GM23338 (cell line): ENCODE measurements around the gene KLK6. TPM values are rescaled to one million over a fixed set of nuclear protein-coding genes. Genes with fewer than 3 reads are reported as not detected.

ENCODE experiments used
- ATAC-seq: fragments of 200-7000 bp; cut with Tn5 transposase; 3 replicates; pipeline ENCODE4 v1.9.1; 2020
- DNase-seq: peaks from one replicate; pipeline ENCODE4 v3.0.0-alpha.2; 2015; ENCODE audit warnings: low spot score
- H2AFZ ChIP-seq: fragments of 200-600 bp; sonication (generic); 2 replicates; pipeline ENCODE4 v1.8.0; 2016; ENCODE audit warnings: antibody characterized with exemption, mild to moderate bottlenecking, moderate library complexity
- H3F3A ChIP-seq: fragments of 200-600 bp; sonication (generic); replicated peaks from 2 replicates; pipeline ENCODE4 v1.8.0; 2017; ENCODE audit warnings: antibody characterized with exemption, mixed run types, low read depth
- H3K27ac ChIP-seq: fragments of 200-600 bp; sonication (generic); 2 replicates; pipeline ENCODE4 v1.6.1; 2016; ENCODE audit warnings: low read depth
- H3K27me3 ChIP-seq: fragments of 200-600 bp; sonication (generic); 2 replicates; pipeline ENCODE4 v1.8.0; 2016; ENCODE audit warnings: mild to moderate bottlenecking, mixed run types, moderate library complexity; ENCODE audit not compliant: insufficient read depth
- H3K36me3 ChIP-seq: fragments of 200-600 bp; sonication (generic); 2 replicates; pipeline ENCODE4 v1.8.0; 2016; ENCODE audit warnings: mild to moderate bottlenecking; ENCODE audit not compliant: insufficient read depth
- H3K4me1 ChIP-seq: fragments of 200-600 bp; sonication (generic); 2 replicates; pipeline ENCODE4 v1.8.0; 2016; ENCODE audit warnings: mild to moderate bottlenecking, moderate library complexity; ENCODE audit not compliant: insufficient read depth
- H3K4me2 ChIP-seq: fragments of 200-600 bp; sonication (generic); 2 replicates; pipeline ENCODE4 v1.7.1; 2017; ENCODE audit warnings: mixed run types
- H3K4me3 ChIP-seq: fragments of 200-600 bp; sonication (generic); 2 replicates; pipeline ENCODE4 v1.6.1; 2016; ENCODE audit warnings: mixed run types
- H3K79me2 ChIP-seq: fragments of 200-600 bp; sonication (generic); replicated peaks from 2 replicates; pipeline ENCODE4 v1.8.0; 2017; ENCODE audit warnings: mild to moderate bottlenecking; ENCODE audit not compliant: insufficient read depth
- H3K9me2 ChIP-seq: fragments of 200-600 bp; sonication (generic); 2 replicates; pipeline ENCODE4 v1.8.0; 2017; ENCODE audit not compliant: insufficient read depth
- H4K20me1 ChIP-seq: fragments of 200-600 bp; sonication (generic); replicated peaks from 2 replicates; pipeline ENCODE4 v1.8.0; 2017; ENCODE audit warnings: mild to moderate bottlenecking; ENCODE audit not compliant: insufficient read depth
- H3K27ac Mint-ChIP-seq: 2 replicates; pipeline ENCODE4 v1.8.0; 2020; ENCODE audit warnings: inconsistent platforms, mild to moderate bottlenecking, moderate library complexity, mixed read lengths
- H3K27me3 Mint-ChIP-seq: 3 replicates; pipeline ENCODE4 v1.8.0; 2022; ENCODE audit warnings: low read depth, mild to moderate bottlenecking, moderate library complexity, mixed read lengths, inconsistent platforms; ENCODE audit not compliant: insufficient read depth, poor library complexity
- H3K36me3 Mint-ChIP-seq: 3 replicates; pipeline ENCODE4 v1.8.0; 2021; ENCODE audit warnings: low read depth, mild to moderate bottlenecking, inconsistent platforms, moderate library complexity, mixed read lengths
- H3K4me1 Mint-ChIP-seq: 3 replicates; pipeline ENCODE4 v1.8.0; 2020; ENCODE audit warnings: mild to moderate bottlenecking, inconsistent platforms, mixed read lengths
- H3K4me3 Mint-ChIP-seq: 3 replicates; pipeline ENCODE4 v1.8.0; 2021; ENCODE audit warnings: moderate library complexity, mild to moderate bottlenecking, inconsistent platforms, mixed read lengths
- H3K9me3 Mint-ChIP-seq: 3 replicates; pipeline ENCODE4 v1.8.0; 2020; ENCODE audit warnings: moderate library complexity, mild to moderate bottlenecking, inconsistent platforms, mixed read lengths
- CREB1 ChIP-seq: fragments of 250-450 bp; sonication (Bioruptor Pico); IDR thresholded peaks from 2 replicates; pipeline ENCODE4 v1.5.0; 2020; ENCODE audit warnings: low read depth, mild to moderate bottlenecking, moderate library complexity
- CTCF ChIP-seq, 2 experiments: fragments of 200-600 bp in 1 of 2; sonication (generic) in 1 of 2; conservative IDR thresholded peaks; 2 replicates each; pipeline versions ENCODE4 v1.5.1 to v1.6.1; 2016 to 2017; ENCODE audit warnings: antibody characterized with exemption in 2 of 2, low read depth in 2 of 2, mild to moderate bottlenecking in 2 of 2, moderate library complexity in 1 of 2
- ETS1 ChIP-seq: IDR thresholded peaks from 2 replicates; pipeline ENCODE4 v1.6.1; 2016; ENCODE audit warnings: antibody characterized with exemption
- EZH2 ChIP-seq: fragments of 200-600 bp; sonication (generic); IDR thresholded peaks from one replicate; pipeline ENCODE4 v1.8.0; 2017; ENCODE audit warnings: antibody characterized with exemption, mild to moderate bottlenecking, low read depth; ENCODE audit not compliant: unreplicated experiment
- EZH2phosphoT487 ChIP-seq: fragments of 200-600 bp; sonication (generic); IDR thresholded peaks from one replicate; pipeline ENCODE4 v1.8.1; 2018; ENCODE audit warnings: antibody characterized with exemption; ENCODE audit not compliant: unreplicated experiment
- JUNB ChIP-seq: IDR thresholded peaks from one replicate; pipeline ENCODE4 v1.6.1; 2016; ENCODE audit warnings: antibody characterized with exemption; ENCODE audit not compliant: unreplicated experiment
- NANOG ChIP-seq: IDR thresholded peaks from 2 replicates; pipeline ENCODE4 v1.6.1; 2016; ENCODE audit warnings: antibody characterized with exemption, borderline replicate concordance
- POLR2AphosphoS5 ChIP-seq: IDR thresholded peaks from 2 replicates; pipeline ENCODE4 v1.6.1; 2016; ENCODE audit warnings: antibody characterized with exemption, low read depth
- REST ChIP-seq: IDR thresholded peaks from one replicate; pipeline ENCODE4 v1.6.1; 2018; ENCODE audit warnings: antibody characterized with exemption; ENCODE audit not compliant: unreplicated experiment
- STAT1 ChIP-seq: IDR thresholded peaks from one replicate; pipeline ENCODE4 v1.6.1; 2016; ENCODE audit warnings: antibody characterized with exemption; ENCODE audit not compliant: unreplicated experiment
- ZNF114 ChIP-seq: fragments of 250-450 bp; sonication (Bioruptor Pico); IDR thresholded peaks from 2 replicates; pipeline ENCODE4 v1.5.0; 2020; ENCODE audit warnings: mild to moderate bottlenecking, moderate library complexity
- ZNF331 ChIP-seq: fragments of 250-450 bp; sonication (Bioruptor Pico); IDR thresholded peaks from 2 replicates; pipeline ENCODE4 v1.5.0; 2020; ENCODE audit warnings: low read depth, mild to moderate bottlenecking, moderate library complexity
- ZNF462 ChIP-seq: fragments of 250-450 bp; sonication (Bioruptor Pico); IDR thresholded peaks from 2 replicates; pipeline ENCODE4 v1.5.0; 2020; ENCODE audit warnings: mild to moderate bottlenecking, moderate library complexity
- polyA plus RNA-seq: library from polyadenylated mRNA; unstranded; fragments of >200 nt; fragmentation: Nextera tagmentation; extraction: Ambion mirVana; gene quantifications from 2 replicates; pipeline ENCODE4 v1.2.1, GENCODE V29; 2016
- total RNA-seq: library from RNA; depleted of rRNA; stranded (reverse); fragments of >200 nt; shearing (Covaris generic); gene quantifications from 2 replicates; pipeline ENCODE4 v1.2.3, GENCODE V29; 2014

Gene KLK6
- total and polyA plus RNA-seq, 2 experiments from 2014 or later = 0.47 to 0.56 TPM

DNA sequence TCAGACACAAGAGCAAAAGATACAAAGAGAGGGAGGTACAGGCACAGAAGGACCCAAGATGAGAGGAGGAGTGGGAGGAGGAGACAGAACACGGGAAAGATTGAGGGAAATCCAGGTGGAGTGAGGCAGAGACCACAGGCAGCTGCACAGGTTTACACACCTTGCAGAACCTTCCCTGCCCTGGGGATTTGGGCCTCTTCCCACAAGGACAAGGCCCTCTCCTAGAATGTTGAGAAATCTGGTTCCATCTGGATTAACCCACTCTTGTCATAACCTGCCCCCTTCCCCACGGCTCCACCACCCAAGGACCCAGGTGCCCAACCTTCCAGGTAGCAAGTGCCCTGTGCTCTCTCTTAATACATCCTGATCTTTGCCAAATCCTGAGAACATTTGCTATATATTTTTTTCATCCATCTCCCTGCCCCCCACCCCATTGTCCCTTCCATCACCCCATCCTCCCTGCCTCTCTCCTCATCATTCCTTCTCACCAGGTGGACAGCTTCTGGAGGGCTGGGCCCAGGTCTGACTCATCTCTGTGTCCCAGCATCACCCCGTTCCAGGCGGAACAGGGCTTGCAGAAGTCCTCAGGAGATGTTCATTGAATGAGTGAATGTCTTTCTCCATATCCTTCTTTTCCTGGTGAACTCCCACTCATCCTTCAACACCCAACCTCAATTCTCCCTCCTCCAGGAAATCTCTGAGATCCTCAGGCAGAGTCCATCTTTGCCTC is 40.8 kb upstream of the KLK6 start:
- no peak overlapping the region for H3K4me3 Mint-ChIP-seq
- TF ChIP-seq ZNF114 (CRISPR knock-in tag) (no peak), CREB1 (CRISPR knock-in tag) (no peak), ZNF462 (CRISPR knock-in tag) (no peak), POLR2AphosphoS5 (no peak), JUNB (no peak), ETS1 (no peak), STAT1 (no peak), EZH2 (no peak), ZNF331 (CRISPR knock-in tag) (no peak), REST (no peak), NANOG (no peak), CTCF (conservative IDR thresholded peaks at IDR 0.05; ENCODE audit: low read depth in 2 of 2) (no peak), EZH2phosphoT487 (no peak)
- no peak overlapping the region for H2AFZ ChIP-seq
- ATAC-seq = no peak
- DNase-seq = no peak
- H4K20me1 ChIP-seq = no peaks in the 10 kb centered on the region
- H3K79me2 ChIP-seq = no peaks in the 10 kb centered on the region
- no peaks in the 10 kb centered on the region for H3K9me2 ChIP-seq
- H3K4me1 ChIP-seq = no peaks in the 10 kb centered on the region
- H3K4me2 ChIP-seq = no peak overlapping the region
- no peaks in the 10 kb centered on the region for H3F3A ChIP-seq
- H3K4me3 ChIP-seq = no peak overlapping the region
- H3K27me3 Mint-ChIP-seq = peaks cover 3% of the 10 kb centered on the region
- H3K9me3 Mint-ChIP-seq = no peaks in the 10 kb centered on the region; the same call in 2 of the 3 replicates
- H3K36me3 Mint-ChIP-seq = no peaks in the 10 kb centered on the region
- H3K36me3 ChIP-seq = no peaks in the 10 kb centered on the region
- H3K27ac ChIP-seq = no peak overlapping the region
- no peaks in the 10 kb centered on the region for H3K27me3 ChIP-seq
- no peak overlapping the region for H3K27ac Mint-ChIP-seq
- H3K4me1 Mint-ChIP-seq = no peaks in the 10 kb centered on the region
